GM12878 (cell line): ENCODE data around the gene TP73. TPM values are rescaled to one million over a fixed set of nuclear protein-coding genes. Genes with fewer than 3 reads are reported as not detected.

Source experiments
- ATAC-seq: fragments of 200-7000 bp; cut with Tn5 transposase; 3 replicates; pipeline ENCODE4 v1.9.1; 2020; ENCODE audit warnings: mild to moderate bottlenecking, moderate library complexity
- BruUV-seq: library from RNA; stranded (reverse); fragments of 400-500 nt; replicated peaks from 2 replicates; lab custom pipeline; 2021; lab: Mats Ljungman, UMichigan
- CTCF ChIA-PET: fragments of 300-600 bp; sonication (Branson Sonifier 250); formaldehyde crosslinking; extraction: SDS; loops from one replicate; lab custom pipeline; 2021; ENCODE audit warnings: inconsistent platforms; lab: Yijun Ruan, JAX
- POLR2A ChIA-PET: fragments of 350-600 bp; formaldehyde crosslinking; extraction: SDS; loops from one replicate; lab custom pipeline; 2021; ENCODE audit warnings: inconsistent platforms; lab: Charles Lee
- RAD21 ChIA-PET: fragments of 300-600 bp; sonication (Branson Sonifier 250); formaldehyde crosslinking; loops from one replicate; lab custom pipeline; 2023; ENCODE audit warnings: antibody characterized with exemption; ENCODE audit not compliant: unreplicated experiment; lab: Charles Lee
- SMC1A ChIA-PET: fragments of 300-600 bp; sonication (Branson Sonifier 250); formaldehyde crosslinking; loops from one replicate; lab custom pipeline; 2023; ENCODE audit not compliant: unreplicated experiment, uncharacterized antibody; lab: Charles Lee
- DNase-seq: peaks from one replicate; pipeline ENCODE4 v3.0.0-alpha.2; 2011; ENCODE audit warnings: low read depth, low spot score
- FAIRE-seq: peaks from 3 replicates; lab custom pipeline; 2011; peaks lifted over from hg19 to GRCh38; lab: Jason Lieb, UNC
- H2AFZ ChIP-seq: 2 replicates; pipeline ENCODE4 v1.6.0; 2011; ENCODE audit warnings: low read depth, low read length, control low read depth; ENCODE audit not compliant: control insufficient read depth
- H3K27ac ChIP-seq: 2 replicates; pipeline ENCODE4 v1.5.1; 2011; ENCODE audit warnings: control low read depth; ENCODE audit not compliant: control insufficient read depth, insufficient read depth
- H3K27me3 ChIP-seq, 2 experiments: replicated peaks in 1 of 2; 2 replicates each; pipeline versions ENCODE4 v1.6.0 to v1.6.1; 2011; ENCODE audit warnings: low read length in 1 of 2; ENCODE audit not compliant: control insufficient read depth in 2 of 2, insufficient read depth in 2 of 2
- H3K36me3 ChIP-seq, 2 experiments: 2 replicates each; pipeline ENCODE4 v1.5.1; 2011; ENCODE audit warnings: low read length in 1 of 2; ENCODE audit not compliant: control insufficient read depth in 2 of 2, insufficient read depth in 2 of 2
- H3K4me1 ChIP-seq: 2 replicates; pipeline ENCODE4 v1.6.1; 2011; ENCODE audit warnings: mild to moderate bottlenecking, low read length, moderate library complexity, mixed read lengths; ENCODE audit not compliant: control insufficient read depth, insufficient read depth
- H3K4me2 ChIP-seq: 2 replicates; pipeline ENCODE4 v1.6.0; 2011; ENCODE audit warnings: control low read depth; ENCODE audit not compliant: control insufficient read depth, insufficient read depth
- H3K4me3 ChIP-seq: fragments of 200-600 bp; sonication (generic); 2 replicates; pipeline ENCODE4 v1.5.1; 2016
- H3K79me2 ChIP-seq: 2 replicates; pipeline ENCODE4 v1.6.0; 2011; ENCODE audit warnings: low read length; ENCODE audit not compliant: control insufficient read depth, insufficient read depth
- H3K9ac ChIP-seq: 2 replicates; pipeline ENCODE4 v1.8.0; 2011; ENCODE audit warnings: low read length, control low read depth, mixed read lengths; ENCODE audit not compliant: control insufficient read depth, insufficient read depth
- H3K9me3 ChIP-seq: replicated peaks from 3 replicates; pipeline ENCODE4 v1.5.1; 2011; ENCODE audit warnings: mild to moderate bottlenecking, low read length; ENCODE audit not compliant: control insufficient read depth, insufficient read depth
- H4K20me1 ChIP-seq: 2 replicates; pipeline ENCODE4 v1.6.0; 2011; ENCODE audit not compliant: control insufficient read depth, insufficient read depth
- CUX1 ChIP-seq: IDR thresholded peaks from 2 replicates; pipeline ENCODE4 v1.6.1; 2012; ENCODE audit warnings: improper control_type of control experiment, low read depth, low read length; ENCODE audit not compliant: insufficient replicate concordance
- MYB ChIP-seq: fragments of 150-350 bp; IDR thresholded peaks from 2 replicates; pipeline ENCODE4 v1.6.1; 2014; ENCODE audit warnings: mild to moderate bottlenecking, low read depth, low read length, borderline replicate concordance
- RUNX3 ChIP-seq: IDR thresholded peaks from 2 replicates; pipeline ENCODE4 v1.6.1; 2012; ENCODE audit warnings: low read length, inconsistent platforms
- SIN3A ChIP-seq: IDR thresholded peaks from 2 replicates; pipeline ENCODE4 v1.6.1; 2012; ENCODE audit warnings: low read depth, low read length, improper control_type of control experiment
- ZBED1 ChIP-seq: IDR thresholded peaks from 2 replicates; pipeline ENCODE4 v1.6.1; 2016; ENCODE audit warnings: borderline replicate concordance
- WGBS: methylation state at CpG from one replicate; pipeline ENCODE4 v1.1.6; 2016; ENCODE audit warnings: low lambda C conversion rate; ENCODE audit not compliant: insufficient replicate concordance, insufficient coverage; ENCODE audit errors: missing lambda C conversion rate; 5-methylcytosine and 5-hydroxymethylcytosine counted together
- in situ Hi-C: fragments of 300-500 bp; cut with MboI; formaldehyde crosslinking; loops from 9 replicates; pipeline ENCODE4 v1.14.3; 2018; ENCODE audit warnings: mixed read lengths
- intact Hi-C: fragments of 100-400 bp; cut with micrococcal nuclease; formaldehyde crosslinking; loops from one replicate; pipeline ENCODE4 v1.14.2; 2022; ENCODE audit not compliant: unreplicated experiment
- polyA plus RNA-seq, 11 experiments: library from polyadenylated mRNA; depleted of rRNA in 4 of 11; unstranded in 6 of 11; stranded (reverse) in 5 of 11; fragments of >200 nt; fragmentation: Nextera tagmentation in 4 of 11; fragmentation: Illumina TruSeq in 1 of 11; extraction: Ambion mirVana in 4 of 11; extraction: Trizol in 1 of 11; gene quantifications; 1 replicate in 1 of 11; 2 replicates in 10 of 11; pipeline versions ENCODE4 v1.2.1 to v1.2.3, GENCODE V29; 2011 to 2016; ENCODE audit warnings: inconsistent platforms in 2 of 11, missing spikeins in 2 of 11, low read depth in 1 of 11
- total RNA-seq, 4 experiments: library from RNA; depleted of rRNA in 3 of 4; stranded (reverse); fragments of >200 nt in 3 of 4; fragmentation: Illumina TruSeq in 1 of 4; extraction: Trizol in 1 of 4; gene quantifications; 2 replicates each; pipeline versions ENCODE4 v1.2.1 to v1.2.3, GENCODE V29; 2013 to 2021
- TF ChIP-seq, protein P1 (sequence below): IDR thresholded peaks from 2 replicates; pipeline ENCODE4 v1.6.1; 2011; ENCODE audit warnings: borderline replicate concordance, low read depth, mild to moderate bottlenecking, moderate library complexity, low read length; ENCODE audit not compliant: insufficient read depth, poor library complexity, severe bottlenecking

Gene TP73
- total and polyA plus RNA-seq, 10 of the 15 experiments (the other 5 are each of a cell fraction or from before 2014, with no cell fraction given), result 0.08 to 54.2 (median 14.9) TPM

- intact Hi-C loops, result no loop called here
- peaks cover 6 to 22% of the 10 kb centered on the region in 2 experiments for H3K36me3 ChIP-seq
- no peak overlapping the region for H2AFZ ChIP-seq
- SMC1A ChIA-PET, result no interaction called here
- TF ChIP-seq, protein P1, sequence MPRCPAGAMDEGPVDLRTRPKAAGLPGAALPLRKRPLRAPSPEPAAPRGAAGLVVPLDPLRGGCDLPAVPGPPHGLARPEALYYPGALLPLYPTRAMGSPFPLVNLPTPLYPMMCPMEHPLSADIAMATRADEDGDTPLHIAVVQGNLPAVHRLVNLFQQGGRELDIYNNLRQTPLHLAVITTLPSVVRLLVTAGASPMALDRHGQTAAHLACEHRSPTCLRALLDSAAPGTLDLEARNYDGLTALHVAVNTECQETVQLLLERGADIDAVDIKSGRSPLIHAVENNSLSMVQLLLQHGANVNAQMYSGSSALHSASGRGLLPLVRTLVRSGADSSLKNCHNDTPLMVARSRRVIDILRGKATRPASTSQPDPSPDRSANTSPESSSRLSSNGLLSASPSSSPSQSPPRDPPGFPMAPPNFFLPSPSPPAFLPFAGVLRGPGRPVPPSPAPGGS, result peak; percentile 2
- TF ChIP-seq RUNX3, result no peak
- no peak overlapping the region for H3K9ac ChIP-seq
- H4K20me1 ChIP-seq, result no peaks in the 10 kb centered on the region
- no peaks in the 10 kb centered on the region for H3K9me3 ChIP-seq
- no peak overlapping the region for H3K4me3 ChIP-seq
- FAIRE-seq (no peak), DNase-seq (no peak), ATAC-seq (no peak)
- peaks cover 3% of the 10 kb centered on the region for H3K79me2 ChIP-seq
- in situ Hi-C loops, result no loop called here
- H3K27me3 ChIP-seq, result no peaks in the 10 kb centered on the region
- no peak overlapping the region for H3K4me2 ChIP-seq
- CTCF ChIA-PET, result no interaction called here
- RAD21 ChIA-PET, result no interaction called here
- POLR2A ChIA-PET, result no interaction called here
- no TSS peak for BruUV-seq
- 94% methylated on average over 32 of the region's 43 CpGs for WGBS
- H3K4me1 ChIP-seq, result no peaks in the 10 kb centered on the region
- H3K27ac ChIP-seq, result no peak overlapping the region
Measured at GRCh38 chr1:3642919-3643675, 9.2 kb upstream of the TP73 start.

GRCh38 chr1:3644273-3644672 lies 8.0 kb upstream of the TP73 start:
- Histone ChIP-seq H3K27me3 (no peaks in the 10 kb centered on the region), H2AFZ (no peak overlapping the region), H3K79me2 (peaks cover 11% of the 10 kb centered on the region), H4K20me1 (no peaks in the 10 kb centered on the region), H3K36me3 (peaks cover 3 to 22% of the 10 kb centered on the region in 2 experiments), H3K4me1 (0 out of 2 replicates have a peak, but pooled peaks cover 4% of the 10 kb centered on the region), H3K27ac (no peak overlapping the region), H3K9ac (no peak overlapping the region), H3K4me2 (no peak overlapping the region), H3K4me3 (no peak overlapping the region), H3K9me3 (no peaks in the 10 kb centered on the region)
- 93% methylated on average over 15 of the region's 25 CpGs for WGBS
- BruUV-seq, result no TSS peak
- ChIA-PET POLR2A (no interaction called here), CTCF (no interaction called here), RAD21 (interaction anchor here (1.0 kb wide), 1 partner anchor 22 kb away, joined by 3 read pairs; no protein-coding TSS in a partner anchor), SMC1A (no interaction called here)
- no peak for FAIRE-seq
- in situ Hi-C loops (no loop called here), intact Hi-C loops (no loop called here)
- no peak for DNase-seq
- no peak for ATAC-seq
- TF ChIP-seq SIN3A, result no peak
- TF ChIP-seq MYB, result no peak
- TF ChIP-seq ZBED1, result no peak
- TF ChIP-seq CUX1, result no peak
